Measurements from ENCODE around the gene SSBP3. TPM values are rescaled to one million over a fixed set of nuclear protein-coding genes. Genes with fewer than 3 reads are reported as not detected.

Gene SSBP3
- total RNA-seq, 1 experiment from 2014 or later: 37.5 TPM

GRCh38 chr1:54340434-54340833 lies 65.8 kb downstream of the SSBP3 start:
- H3K4me2 ChIP-seq (ENCODE audit: low read length): no peak overlapping the region
- no peaks in the 10 kb centered on the region for H4K20me1 ChIP-seq (ENCODE audit: insufficient read depth)
- RAD21 ChIA-PET (ENCODE audit: low non-redundant PET in 1 of 2, low total read pairs in 2 of 2, uncharacterized antibody in 2 of 2, unreplicated experiment in 2 of 2): no interaction called here
- H3K27ac ChIP-seq (ENCODE audit: low read depth, low read length): no peak overlapping the region
- H3K9me2 ChIP-seq (ENCODE audit: insufficient read depth): no peaks in the 10 kb centered on the region
- H3K9ac ChIP-seq (ENCODE audit: low read length): no peak overlapping the region
- no peaks in the 10 kb centered on the region for H3K36me3 ChIP-seq (ENCODE audit: control insufficient read depth in 1 of 2, insufficient read depth in 2 of 2, low read length in 2 of 2)
- no peak for ATAC-seq
- CTCF ChIA-PET: no interaction called here
- no peak overlapping the region for H2AFZ ChIP-seq (ENCODE audit: low read depth, low read length, poor library complexity, severe bottlenecking)
- POLR2A ChIA-PET: no interaction called here
- H3K79me2 ChIP-seq (ENCODE audit: insufficient read depth, low read length): no peaks in the 10 kb centered on the region
- H3K4me1 ChIP-seq (ENCODE audit: control insufficient read depth in 1 of 2, insufficient read depth in 2 of 2, low read length in 2 of 2): peaks cover 0 to 3% of the 10 kb centered on the region in 2 experiments; a peak in 1 of 4 replicates
- intact Hi-C loops (cut with micrococcal nuclease): no loop called here
- no peak overlapping the region for H3K4me3 ChIP-seq (replicated peaks in 1 of 2; ENCODE audit: low read depth in 1 of 2, low read length in 2 of 2)
- DNase-seq (ENCODE audit: low read depth, low spot score): no peak
- no peaks in the 10 kb centered on the region for H3K9me3 ChIP-seq (ENCODE audit: control insufficient read depth in 1 of 2, insufficient read depth in 1 of 2, low read depth in 1 of 2, low read length in 2 of 2)
- H3K27me3 ChIP-seq (ENCODE audit: insufficient read depth, low read length): no peaks in the 10 kb centered on the region
- TF ChIP-seq EZH2phosphoT487 (IDR thresholded peaks at IDR 0.05; ENCODE audit: borderline replicate concordance) (no peak), TCF7L2 (IDR thresholded peaks at IDR 0.05; ENCODE audit: borderline replicate concordance, extremely low read depth, insufficient read depth, insufficient read length) (no peak), EGR1 (IDR thresholded peaks at IDR 0.05; ENCODE audit: low read depth) (no peak), JUND (IDR thresholded peaks at IDR 0.05) (no peak), ZFX (IDR thresholded peaks at IDR 0.05) (no peak), EZH2 (IDR thresholded peaks at IDR 0.05) (no peak), SP1 (IDR thresholded peaks at IDR 0.05; ENCODE audit: low read depth) (no peak), POLR2A (IDR thresholded peaks at IDR 0.05; ENCODE audit: borderline replicate concordance, extremely low read depth, insufficient read depth, insufficient read length) (no peak), REST (IDR thresholded peaks at IDR 0.05; ENCODE audit: low read depth) (no peak), CBX3 (IDR thresholded peaks at IDR 0.05; ENCODE audit: low read depth) (no peak), ZBTB33 (IDR thresholded peaks at IDR 0.05; ENCODE audit: extremely low read depth, insufficient replicate concordance, low read length) (no peak), ELF1 (IDR thresholded peaks at IDR 0.05; ENCODE audit: borderline replicate concordance, low read depth) (no peak), ZNF274 (IDR thresholded peaks at IDR 0.05; ENCODE audit: low read depth, low read length) (no peak), RAD21 (IDR thresholded peaks at IDR 0.05; ENCODE audit: low read depth) (no peak), SRF (IDR thresholded peaks at IDR 0.05; ENCODE audit: low read depth) (no peak), SIN3A (IDR thresholded peaks at IDR 0.05; ENCODE audit: low read depth) (no peak), POLR2AphosphoS5 (IDR thresholded peaks at IDR 0.05; ENCODE audit: low read depth, low read length) (no peak), FOSL1 (IDR thresholded peaks at IDR 0.05; ENCODE audit: low read depth) (no peak), CTCF (IDR thresholded peaks at IDR 0.05 in 2 of 3, conservative IDR thresholded peaks at IDR 0.05 in 1 of 3; ENCODE audit: borderline replicate concordance in 1 of 3, insufficient read depth in 1 of 3, low read depth in 2 of 3, low read length in 2 of 3) (no peak)
- BruUV-seq (replicated peaks): no TSS peak
